GM15510 (cell line): Measurements from ENCODE around the gene CEP128.
A peak's percentile ranks its signal among the peaks of the same experiment; 100 is the strongest.

Experiments used
- POLR2A ChIP-seq: IDR thresholded peaks from 3 replicates; pipeline ENCODE4 v1.6.1; 2011; ENCODE audit warnings: borderline replicate concordance; ENCODE audit not compliant: insufficient read length; ENCODE audit errors: extremely low read depth

Gene CEP128

DNA sequence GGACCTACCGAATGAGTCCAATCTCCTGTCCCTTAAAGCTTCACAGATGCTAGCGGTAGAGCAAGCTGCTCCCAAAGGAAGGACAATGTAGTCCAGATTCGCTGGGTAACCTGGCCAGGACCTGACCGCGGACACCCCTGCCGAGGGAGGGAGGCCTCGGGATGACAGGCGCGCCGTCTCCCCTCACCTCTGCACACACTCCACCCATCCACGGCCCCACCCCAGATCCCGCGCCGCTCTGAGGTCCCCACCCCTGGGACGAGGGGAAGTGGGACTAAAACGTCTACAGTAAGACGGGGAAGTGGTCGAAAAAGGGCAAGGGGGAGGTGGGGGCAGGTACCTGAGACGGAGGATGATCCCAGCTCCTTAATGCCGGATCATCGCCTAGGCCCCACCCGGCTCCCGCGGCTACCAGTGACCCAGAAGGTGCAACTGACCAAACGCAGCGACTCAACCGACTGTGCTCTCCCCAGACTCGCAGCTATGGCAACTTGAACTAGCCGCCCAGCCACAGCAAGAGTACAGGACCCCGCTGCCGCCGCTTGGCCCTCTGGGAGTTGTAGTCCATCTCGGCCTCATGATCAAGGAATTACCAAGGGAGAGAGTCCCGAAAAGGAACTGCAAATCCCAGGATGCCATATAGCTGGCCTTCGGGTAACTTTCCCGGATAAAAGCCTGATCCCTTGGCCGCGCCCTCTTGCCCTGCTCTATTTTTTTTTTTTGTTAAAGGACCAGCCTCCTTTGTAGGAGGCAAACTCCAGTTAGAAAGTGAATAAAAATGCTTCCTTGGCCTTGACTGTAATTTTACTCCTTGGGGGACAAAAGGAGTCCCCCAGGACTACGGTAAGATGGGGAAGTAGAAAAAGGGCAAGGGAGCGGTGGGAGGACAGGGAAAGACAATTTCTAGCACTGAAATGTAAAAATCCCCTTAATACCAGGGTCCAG, at the start of gene CEP128:
CEP128 (minus strand) TSS at position 498 of the 945 bp plus-strand sequence.
- TF ChIP-seq POLR2A: peak; percentile 48

DNA sequence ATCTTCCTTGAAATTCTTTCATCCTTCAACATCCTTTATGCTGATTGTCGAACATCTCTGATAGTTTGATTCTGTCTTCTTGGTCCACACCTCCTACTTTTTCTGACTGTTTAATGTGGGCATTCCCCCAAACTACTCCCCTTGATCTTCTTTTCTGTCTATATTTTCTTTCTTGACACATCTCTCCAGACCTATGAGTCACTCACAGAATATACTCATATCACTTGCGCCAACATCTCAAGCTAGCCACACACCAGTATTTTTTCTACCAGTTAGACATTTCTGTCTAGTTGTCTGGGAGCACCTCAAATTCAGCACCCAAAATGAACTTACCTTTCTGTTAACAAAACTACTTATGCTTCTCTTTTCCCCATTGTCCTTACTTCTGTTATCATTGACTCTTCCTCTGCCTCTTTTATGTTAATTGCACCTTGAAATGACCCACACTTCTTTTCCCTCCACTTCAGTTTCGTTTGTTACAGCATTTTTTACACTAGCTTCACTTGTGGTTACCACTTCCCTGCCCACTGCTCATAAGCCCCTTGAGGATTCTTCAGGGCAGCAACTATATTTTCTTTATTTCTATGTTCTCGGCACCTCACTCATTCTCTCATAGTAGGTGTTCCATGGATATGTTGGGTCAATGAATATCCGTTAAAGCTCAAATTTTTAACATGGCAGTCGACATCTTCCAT, 47.3 kb upstream of the CEP128 start:
- TF ChIP-seq POLR2A: no peak

DNA sequence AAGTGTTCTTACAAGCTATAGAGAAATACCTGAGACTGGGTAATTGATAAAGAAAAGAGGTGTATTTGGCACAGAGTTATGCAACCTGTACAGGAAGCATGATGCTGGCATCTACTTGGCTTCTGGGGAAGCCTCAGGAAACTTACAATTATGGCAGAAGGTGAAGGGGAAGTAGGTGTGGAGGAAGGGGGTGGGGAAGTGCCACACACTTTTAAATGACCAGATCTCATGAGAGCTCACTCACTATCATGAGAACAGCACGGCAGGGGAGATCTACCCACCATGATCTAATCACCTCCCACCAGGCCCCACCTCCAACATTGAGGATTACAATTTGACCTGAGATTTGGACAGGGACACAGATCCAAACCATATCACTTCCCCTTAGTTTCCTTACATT, 46.7 kb upstream of the CEP128 start:
- TF ChIP-seq POLR2A: no peak

DNA sequence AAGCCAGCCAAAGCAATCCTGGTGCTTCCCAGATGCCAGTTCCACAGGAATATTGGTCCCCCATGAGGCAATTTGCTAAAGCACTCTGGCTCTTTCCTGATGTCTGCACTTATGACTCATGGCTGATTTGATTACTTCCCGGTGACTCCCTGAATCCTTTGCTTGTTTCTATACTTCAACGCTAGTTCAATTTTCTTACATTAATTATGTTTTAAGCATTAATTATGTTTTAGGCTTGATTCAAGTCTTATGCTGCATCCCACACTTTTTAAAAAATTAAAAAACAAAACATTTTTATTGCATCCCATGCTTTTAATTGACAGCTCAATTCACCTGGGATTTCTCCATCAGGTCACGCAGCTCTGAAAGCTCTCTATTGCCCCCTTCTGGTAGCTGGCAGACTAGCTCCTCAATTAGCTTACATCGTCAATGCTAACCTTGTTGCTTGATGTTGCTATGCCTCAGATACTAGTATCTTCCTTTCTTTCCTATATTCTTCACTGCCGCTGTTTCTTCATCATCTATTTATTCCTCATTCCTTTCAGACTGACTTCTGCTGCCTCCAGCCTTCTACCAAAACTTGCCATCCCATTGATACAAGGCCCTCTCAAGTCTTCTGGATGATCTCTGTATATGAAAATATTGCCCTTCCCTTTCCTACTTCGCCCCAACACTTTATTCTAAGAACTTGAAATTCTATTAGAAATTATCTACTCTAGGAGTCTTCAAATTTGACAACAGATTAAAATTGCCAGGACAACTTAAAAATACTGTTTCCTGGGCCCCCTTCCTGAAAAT, 45.9 kb upstream of the CEP128 start:
- no peak for TF ChIP-seq POLR2A

GRCh38 chr14:80982711-80983110, 41.2 kb upstream of the CEP128 start:
- TF ChIP-seq POLR2A: no peak

DNA sequence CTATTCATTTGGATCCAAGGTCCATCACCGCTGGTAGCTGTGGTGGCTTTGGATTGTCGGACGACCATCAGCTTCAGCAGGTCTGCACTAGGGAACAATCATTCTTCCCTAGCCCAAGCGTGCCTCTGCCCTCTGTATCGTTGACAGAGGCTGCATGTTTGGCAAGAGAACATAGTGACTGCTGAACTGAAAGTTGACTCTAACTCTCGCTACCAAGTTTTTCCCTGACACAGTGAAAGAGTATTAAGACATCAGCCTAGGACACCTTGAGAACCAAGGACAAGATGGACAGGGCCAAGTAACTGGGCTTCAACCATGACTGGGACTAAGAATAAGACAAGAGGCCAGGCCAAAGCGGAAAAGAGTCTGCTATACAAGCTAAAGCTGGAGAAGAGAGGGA, 40.1 kb upstream of the CEP128 start:
- TF ChIP-seq POLR2A: no peak

DNA sequence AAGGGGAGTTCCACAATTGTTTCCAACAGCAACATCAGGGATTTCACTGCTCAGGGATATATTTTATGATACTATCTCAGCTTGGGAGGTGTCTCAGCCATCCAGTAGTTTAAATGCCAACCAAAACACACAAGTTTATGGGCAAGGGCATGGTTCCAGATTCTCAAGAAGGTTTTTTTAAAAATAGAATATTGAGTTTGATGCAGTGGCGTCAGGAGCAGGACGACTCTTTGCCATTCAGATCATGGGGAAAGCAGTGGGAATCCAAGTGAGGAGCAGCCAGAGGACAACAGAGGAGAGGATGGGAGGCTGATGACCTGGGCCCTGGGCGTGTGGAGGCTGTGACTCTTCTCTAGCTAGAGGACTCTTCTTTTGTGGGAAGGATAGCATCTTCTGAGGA, 39.6 kb upstream of the CEP128 start:
- no peak for TF ChIP-seq POLR2A

DNA sequence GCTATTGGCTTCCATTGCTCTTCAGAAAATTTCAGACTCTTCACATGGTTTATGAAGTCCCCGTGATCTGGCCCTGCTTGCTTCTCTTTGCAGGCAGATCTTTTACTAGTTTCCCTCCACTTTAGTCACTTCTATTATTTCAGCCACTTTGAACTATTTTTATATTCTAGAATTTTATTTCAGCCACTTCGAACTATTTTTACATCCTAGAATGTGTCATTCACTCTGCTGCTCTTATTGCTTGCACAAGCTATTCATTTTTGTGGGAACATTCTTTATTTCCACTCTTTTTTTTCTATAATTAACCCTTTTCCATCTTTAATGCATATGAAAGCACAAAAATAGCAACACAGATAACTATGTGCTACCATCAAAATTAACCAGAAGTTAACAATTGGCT, 38.4 kb upstream of the CEP128 start:
- TF ChIP-seq POLR2A: no peak

DNA sequence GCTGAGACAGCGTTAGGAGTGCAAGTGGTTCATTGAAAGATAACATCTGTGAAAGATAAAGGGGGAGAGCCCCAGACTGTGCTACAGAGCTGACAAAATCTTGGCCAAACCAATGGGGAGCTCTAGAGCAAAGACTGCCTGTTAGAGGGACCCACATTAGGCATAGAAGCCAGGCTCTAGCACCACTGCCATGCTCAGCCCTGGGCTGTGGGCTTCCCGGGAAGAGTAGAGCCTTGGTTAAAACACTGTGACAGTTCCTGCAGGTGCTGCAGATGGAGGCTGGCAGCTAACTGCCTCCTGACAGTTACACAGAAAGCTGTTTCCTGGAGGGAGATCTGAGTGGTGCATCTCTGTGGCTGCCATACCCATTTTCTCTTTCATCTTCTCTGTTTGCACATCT, 36.9 kb upstream of the CEP128 start:
- TF ChIP-seq POLR2A: no peak

DNA sequence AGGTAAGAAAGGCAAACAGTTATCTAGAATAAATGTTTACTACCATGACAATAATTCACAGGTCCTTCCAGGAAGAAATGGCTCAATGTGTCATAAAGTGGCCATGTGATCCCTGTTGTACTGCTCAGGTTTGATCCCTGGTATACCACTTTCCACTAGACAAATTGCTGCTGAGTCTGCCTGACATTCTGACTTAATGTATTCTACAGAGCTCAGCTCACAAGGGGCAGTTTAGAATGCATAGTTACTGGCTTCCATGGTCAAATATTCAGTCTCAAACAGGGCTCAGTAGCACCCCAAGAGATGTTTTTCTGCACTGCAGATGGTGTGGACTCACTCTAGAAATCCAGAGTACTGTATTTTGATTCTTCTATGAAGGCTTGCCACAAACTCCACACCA, 35.7 kb upstream of the CEP128 start:
- TF ChIP-seq POLR2A: no peak

DNA sequence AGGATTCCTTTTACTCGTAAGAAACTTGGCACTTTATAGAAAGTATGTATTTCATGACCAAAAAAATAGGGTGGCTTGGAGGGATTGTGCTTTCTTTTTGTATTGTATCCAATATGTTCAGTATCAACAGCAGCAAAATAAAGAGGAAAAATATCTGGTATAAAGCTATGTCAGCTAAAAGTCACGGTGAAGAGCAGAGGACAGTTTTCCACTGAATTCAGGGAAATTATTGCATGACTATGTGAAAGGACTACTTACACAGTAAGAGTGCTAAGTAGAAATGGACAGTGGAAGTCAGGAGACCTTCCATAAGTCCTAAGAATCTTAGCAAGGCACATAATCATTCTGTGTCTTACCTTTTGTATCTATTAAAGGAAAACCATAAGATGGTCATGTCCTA, 33.1 kb upstream of the CEP128 start:
- no peak for TF ChIP-seq POLR2A

DNA sequence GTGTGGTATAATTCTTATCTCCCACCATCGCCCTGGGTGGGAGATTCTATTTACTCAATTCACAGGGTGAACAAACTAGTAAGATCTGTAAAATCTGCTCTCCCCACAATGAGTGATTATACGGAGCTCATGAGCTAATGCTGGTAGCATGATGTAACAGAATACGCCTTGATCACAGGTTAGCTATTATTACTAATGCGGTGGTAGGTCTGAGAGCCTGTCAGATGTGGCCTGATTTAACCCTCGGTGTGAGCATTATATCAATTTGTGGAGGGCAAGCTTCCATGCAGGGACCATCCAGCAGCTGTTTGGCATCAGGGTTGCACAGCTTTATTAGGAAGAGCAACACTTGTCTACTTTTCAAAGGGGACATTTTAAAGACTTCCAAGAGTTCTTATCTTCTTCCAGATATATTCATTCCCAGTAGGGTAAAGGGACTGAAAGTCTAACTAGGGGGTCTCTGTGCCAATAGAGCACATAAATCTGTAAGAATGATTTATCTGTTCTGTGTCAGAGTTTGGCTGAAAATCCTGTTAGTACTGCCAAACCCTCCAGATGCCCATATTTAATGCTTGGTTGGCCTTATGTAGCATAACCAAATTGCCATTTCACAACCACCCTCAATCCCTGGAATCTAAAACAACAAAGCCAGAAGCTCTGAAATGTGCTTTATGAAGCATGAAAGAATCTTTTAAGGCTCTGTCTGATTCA, 32.5 kb upstream of the CEP128 start:
- no peak for TF ChIP-seq POLR2A

GRCh38 chr14:80965037-80965436, 23.5 kb upstream of the CEP128 start:
- TF ChIP-seq POLR2A: no peak

- TF ChIP-seq POLR2A: no peak
These were observed 18.0 kb upstream of the CEP128 start for GRCh38 chr14:80959496-80959895.
